CD4-positive, alpha-beta T cell treated with Interleukin-10 for 1 hour (primary cell): ENCODE data around the gene GARIN6.
"Not testable (repeated sequence)": the region's sequence is repeated elsewhere in the genome, so short reads cannot be mapped to it uniquely, and the experiment has no call there.

Source experiments
- DNase-seq: peaks from one replicate; pipeline ENCODE4 v3.0.0-alpha.2; 2020

The GARIN6 gene

DNA sequence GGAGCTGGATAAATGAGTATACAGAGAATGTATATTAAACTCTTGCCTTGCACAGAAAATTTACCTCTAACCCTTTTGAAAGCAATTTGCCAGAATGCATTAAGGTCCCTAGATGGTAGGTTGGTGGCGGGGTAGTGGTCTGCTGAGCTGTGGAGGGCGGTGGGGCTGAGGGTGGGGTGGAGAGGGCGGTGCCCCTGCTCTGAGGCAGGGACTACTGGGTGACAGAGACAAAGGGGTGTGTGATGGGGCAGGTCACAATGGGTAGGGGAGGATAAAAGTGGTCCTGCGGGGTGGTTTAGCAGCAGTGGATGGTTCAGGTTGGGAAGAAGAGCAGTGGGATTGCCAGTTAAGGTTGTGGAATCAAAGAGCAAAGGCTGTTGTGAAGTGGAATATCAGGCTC is at the start of gene GARIN6:
TSS of gene GARIN6 (plus strand) at position 301 of the 400 bp plus-strand sequence. CDS start 422 bp downstream, outside the sequence.
- DNase-seq, result no peak

DNA sequence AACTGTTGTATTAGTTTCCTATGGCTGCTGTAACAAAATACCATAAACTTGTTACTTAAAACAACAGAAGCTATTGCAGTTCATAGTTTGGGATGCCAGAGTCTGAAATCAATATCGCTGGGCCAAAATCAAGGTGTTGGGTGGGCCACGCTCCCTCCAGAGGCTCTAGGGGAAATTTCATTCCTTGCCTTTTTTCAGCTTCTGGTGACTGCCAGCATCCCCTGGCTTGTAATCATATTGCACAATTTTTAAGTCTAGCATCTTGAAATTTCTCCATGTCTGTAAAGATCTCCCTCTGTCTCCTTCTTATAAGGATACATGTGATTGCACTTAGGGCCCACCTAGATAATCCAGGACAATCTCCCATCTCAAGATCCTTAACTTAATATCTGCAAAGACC is 48.8 kb upstream of the GARIN6 start:
- DNase-seq, result no peak

DNA sequence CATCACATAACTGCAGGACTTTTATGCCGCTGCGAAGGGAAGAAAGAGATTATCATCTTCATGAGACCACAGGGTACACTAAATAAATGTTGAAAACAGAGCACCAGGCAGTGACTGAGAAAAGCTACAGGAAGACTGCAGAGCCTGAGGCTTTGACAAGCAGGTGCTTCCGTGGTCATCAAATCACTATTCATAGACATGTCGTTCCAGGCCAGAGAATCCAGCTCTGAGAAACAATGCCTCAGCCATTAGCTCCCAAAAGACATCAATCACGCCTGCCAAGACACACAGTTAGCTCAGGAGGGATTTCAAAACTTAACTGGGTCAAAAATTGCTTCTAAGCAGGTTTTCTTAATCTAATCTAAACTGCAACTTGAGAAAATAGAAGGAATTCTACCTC is 47.2 kb upstream of the GARIN6 start:
- DNase-seq, result no peak

DNA sequence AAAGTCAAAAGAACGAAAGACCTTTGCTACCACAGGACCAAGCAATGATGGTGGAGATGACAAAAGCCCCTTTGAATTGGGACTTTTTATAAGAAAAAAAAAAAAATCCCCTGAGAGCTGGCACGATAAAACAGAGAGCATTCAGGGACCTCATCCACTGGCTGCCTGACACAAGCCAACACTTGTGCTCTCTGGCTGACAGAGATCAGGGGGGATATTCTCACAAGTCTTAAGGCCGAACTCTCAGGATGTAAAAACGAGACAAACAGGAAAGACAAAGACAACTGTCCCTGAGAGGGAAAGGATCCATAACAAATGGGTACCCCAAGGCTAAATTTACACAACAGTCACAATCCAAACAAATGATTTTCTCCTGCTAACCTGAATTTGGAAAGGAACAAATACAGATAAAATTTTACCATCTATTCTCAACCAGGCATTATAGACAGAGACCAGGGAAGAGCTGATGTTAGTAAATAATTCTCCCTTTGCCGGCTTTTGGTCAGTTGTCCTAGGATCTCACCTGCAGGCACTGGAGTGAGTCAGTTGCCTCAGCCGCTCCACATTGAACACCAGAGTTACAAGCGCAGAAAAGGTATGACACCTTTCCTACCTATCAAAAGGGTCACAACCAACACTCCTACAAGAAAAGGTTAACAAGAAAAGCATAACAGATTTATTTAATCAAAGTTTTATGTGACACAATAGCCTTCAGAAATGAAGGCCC is 37.9 kb upstream of the GARIN6 start:
- no peak for DNase-seq

DNA sequence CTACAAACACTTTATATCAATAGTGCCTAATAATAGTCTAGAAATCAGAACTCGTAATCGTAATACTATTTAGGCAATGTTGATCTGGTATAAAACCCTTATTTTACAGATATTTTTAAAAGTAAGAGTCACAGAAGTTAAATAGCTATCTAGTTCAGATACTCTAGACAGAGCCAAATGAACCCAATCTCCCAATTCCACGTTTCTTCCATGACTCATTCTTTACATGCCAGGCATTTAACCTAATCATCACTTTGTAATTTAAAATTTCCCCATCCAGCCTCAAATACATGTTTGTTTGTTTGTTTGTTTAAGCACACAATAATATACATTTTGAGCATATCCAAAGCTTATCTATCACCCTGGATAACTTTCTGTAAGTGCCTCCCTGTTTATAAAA is 36.4 kb upstream of the GARIN6 start:
- no peak for DNase-seq

DNA sequence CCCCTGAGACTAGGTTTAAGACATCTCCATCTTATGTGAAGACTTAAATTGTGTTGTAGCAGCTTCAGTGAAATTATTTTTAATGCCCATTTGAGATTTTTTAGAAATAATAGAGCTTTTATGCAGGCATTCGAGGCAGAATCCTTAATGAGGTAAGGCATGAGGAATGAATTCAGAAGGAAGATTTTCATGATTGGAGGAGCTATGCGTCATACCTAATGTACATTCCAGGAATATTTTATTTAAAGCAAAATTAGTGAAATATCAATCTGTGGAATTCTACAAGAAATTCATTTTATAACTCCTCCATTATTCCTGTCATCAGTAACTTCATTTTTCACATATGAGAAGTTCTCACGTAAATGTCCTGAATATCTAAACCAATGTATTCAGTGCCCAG is 36.0 kb upstream of the GARIN6 start:
- no peak for DNase-seq

DNA sequence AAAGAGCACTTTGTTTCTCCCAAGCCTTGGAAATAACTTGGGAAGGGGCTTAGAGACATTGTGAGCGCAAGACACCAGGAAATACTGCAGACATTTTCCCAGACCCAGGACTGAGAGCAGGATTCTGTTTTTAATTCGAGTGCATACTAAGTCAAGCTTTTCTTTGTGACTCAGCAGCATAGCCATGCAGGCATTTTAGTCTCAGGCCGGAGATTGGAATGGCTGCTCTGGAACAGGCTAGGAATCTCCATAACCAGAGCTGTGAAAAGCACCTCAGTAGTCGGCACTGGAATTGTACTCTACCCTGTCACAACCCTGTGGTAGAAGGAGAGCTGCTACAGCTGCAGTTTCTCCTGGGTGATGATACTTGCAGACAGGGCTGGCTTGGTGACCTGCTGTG is 28.9 kb upstream of the GARIN6 start:
- no peak for DNase-seq

DNA sequence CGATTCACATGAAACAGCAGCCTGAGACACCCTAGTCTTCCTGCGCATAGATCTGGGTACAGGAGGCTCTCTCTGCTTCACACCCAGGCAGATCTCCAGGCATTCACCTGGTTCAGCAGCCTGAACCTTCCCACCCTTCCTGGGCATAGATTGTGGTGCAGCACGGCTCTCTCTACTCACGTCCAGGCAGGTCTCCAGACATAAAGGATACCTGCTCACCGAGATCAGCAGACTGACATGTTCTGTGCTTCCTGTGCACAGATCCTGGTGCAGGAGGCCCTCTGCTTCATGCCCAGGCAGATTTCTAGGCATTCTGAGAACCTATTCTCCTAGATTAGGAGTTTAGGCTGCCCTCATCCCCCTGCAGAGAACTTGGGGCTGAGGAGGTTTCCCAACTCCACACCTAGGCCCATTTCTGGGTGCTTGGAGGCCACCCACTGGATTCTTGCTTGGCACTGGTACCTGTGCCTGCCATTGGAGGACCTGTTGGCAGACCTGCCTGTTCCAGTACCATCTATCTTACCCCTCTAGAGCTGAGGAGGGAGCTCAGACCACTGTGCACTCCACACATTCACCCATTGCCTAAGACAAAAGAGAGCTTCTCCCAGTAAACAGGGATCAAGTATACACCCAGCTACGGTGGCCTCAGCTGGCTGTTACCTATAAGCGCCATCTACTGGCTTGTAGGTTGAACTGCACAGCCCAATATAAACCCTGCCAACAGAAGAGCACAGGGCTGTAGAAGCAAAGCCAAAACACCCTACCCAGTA is 28.0 kb upstream of the GARIN6 start:
- no peak for DNase-seq

DNA sequence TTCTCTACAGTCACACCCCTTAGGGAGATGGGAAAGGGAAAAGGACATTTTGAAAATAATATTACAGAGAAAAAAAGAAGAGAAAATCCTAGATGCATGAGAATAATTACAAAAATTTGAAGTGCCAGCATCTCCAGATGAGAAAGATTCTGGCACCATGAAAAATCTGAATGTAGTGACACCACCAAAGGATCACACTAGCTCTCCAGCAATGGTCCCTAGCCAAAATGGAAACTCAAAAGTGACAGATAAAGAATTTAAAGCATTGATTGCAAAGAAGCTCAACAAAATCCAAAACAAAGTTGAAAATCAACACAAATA is 27.4 kb upstream of the GARIN6 start:
- no peak for DNase-seq

DNA sequence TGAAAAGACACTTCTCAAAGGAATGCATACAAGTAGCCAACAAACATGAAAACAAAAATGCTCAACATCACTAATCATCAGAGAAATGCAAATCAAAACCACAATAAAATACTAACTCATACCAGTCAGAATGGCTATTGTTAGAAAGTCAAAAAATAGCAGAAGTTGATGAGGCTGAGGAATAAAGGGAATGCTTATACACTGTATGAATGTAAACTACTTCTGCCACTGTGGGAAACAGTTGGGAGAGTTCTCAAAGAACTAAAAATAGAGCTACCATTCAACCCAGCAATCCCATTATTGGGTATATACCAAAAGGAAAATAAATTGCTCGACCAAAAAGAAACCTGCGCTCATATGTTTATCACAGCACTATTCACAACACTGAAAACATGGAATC is 23.0 kb upstream of the GARIN6 start:
- not testable (repeated sequence) for DNase-seq

DNA sequence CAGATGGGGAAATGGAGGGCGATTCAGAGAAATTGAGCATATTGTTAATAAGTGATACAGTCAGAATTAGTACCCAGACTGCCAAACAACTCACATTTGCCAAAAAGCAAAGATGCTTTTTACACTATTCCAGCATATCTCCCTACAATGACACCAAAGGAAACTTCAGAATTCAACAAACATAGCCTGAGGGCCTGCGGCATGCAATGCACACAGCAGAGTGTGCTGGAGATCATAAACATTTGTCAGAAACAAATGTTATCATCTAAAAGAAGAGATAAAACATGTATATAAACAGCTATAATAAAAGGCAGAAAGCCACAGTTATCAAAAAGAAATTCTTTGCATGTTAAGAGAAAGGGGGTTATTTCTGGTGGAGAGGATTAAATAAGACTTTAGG is 20.1 kb upstream of the GARIN6 start:
- DNase-seq, result no peak

DNA sequence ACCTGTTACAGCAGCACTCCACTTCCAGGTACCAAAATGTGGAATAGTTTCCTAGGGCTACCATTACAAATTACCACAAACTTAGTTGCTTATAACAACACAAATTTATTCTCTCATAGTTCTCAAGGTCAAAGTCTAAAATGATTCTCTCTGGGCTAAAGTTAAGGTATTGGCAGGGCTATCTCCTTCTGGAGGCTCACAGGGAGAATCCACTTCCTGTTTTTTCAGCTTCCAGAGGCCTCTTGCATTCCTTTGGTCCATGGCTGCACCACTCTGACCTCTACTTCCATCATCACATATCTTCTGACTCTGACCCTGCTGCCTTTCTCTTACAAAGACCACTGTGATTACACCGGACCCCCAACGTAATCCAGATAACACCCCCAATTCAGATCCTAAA is 2.9 kb upstream of the GARIN6 start:
- no peak for DNase-seq

DNA sequence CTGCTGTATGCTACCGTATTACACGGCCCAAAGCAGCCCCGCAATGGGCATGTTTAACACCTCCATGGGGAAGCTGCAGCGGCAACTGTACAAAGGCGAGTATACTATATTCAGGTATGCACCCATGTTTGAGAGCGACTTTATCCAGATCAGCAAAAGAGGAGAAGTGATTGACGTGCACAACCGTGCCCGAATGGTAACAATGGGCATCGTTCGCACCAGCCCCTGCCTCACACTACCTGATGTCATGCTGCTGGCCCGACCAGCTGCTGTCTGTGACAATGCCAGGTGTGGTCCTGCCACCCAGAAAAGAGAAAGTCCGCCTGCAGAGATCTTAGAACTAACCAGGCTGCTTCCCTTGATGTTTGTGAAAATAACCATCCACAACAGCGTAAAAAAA is 630 bp downstream of the GARIN6 start:
- no peak for DNase-seq

DNA sequence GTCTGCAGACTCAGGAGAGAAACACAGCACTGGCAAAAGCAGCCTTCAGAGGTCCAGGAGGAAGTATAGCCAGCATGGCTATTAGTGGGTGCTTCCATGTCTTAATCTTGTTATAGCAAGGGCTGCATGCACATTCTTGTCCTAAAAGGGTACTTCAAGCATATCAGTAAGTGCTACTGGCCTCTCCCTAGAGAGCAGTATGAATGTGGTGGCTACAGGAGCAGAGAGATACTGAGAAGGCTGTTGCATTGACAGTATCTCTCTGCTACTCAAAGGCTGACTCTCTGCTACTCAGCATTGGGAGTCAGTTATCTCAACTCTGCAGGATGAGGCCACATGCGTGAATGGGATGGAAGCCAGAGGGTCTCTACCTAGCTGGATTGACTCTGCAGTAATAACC is 2.0 kb downstream of the GARIN6 start:
- no peak for DNase-seq

DNA sequence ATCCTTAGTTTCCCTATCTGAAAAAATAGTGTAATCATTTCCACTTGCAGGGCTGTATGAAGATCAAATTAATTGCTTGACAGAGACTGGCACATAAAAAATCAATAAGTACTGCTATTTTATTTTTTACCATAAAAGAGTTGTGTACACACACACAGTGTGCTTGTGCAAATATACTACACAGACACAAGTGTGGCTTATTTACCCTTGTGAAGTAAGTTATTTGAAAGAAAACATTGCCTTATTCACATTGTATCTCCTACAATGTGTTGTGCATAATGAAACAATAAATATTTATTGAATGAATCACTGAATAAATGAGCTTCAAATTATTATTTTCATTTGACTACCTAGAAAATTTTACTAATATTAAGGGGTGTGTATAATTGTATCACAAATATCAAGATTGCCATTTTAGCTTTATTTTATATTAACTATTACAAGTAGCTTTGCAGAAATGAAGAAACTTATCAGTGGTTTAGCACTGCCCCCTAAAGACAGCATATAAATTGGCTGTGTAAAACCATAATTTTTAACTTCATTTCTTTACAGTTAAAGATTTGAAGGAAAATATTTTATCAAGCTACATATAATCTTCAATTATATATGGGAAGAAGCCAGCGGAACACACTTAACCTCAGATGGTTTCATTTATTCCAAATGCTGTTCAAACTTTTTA is 11.3 kb downstream of the GARIN6 start:
- DNase-seq, result no peak

DNA sequence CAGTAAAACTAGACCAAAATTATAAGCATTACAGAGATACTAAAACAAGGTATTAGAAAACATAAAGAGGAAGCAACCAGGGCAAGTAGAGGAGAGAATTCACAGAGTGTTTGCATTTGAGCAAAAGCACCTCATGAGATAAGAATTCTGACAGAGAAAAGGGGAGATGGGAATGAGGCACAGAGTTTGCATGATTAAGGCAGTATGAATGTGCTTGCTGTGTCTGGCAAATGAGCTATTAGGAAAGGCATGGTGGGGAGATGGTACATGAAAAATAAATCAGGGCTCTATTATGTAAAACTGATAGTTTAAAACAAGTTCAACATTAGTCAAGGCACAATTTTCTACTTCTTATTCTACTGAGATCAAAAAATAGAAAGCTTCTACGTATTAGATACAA is 23.1 kb downstream of the GARIN6 start:
- DNase-seq, result no peak

DNA sequence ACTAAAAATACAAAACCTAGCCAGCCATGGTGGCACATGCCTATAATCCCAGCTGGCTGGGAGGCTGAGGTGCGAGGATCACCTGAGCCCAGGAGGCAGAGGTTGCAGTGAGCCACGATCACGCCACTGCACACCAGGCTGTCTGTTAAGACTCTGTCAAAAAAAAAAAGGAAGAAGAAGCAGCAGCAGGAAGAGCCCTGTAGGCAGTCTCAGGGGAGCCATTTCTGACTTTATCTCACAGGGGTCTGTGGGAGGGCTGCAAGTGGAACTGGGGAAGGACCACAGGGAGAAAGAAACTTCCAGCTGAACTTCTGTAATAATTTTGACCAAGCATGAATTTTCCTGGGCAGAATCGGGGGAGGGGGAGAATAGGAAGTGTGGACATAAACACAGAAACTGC is 32.7 kb downstream of the GARIN6 start:
- DNase-seq, result no peak

DNA sequence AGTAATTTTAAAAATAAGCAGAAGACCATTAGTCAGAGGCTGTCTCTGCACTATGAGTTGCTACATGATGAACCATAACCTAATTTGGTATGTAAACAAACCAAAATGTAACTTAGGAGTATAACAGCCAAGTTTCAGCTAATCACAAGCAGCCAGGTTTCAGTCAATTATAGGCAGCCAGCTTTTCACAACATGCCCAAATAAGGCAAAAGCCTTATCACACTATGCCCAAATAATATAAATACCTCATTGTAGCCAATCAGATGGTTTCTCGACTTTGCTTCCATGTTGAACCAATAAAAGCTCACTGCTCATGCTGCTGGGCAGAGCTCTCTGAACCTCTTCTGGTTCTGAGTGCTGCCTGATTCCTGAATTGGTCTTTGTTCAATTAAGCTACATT is 38.6 kb downstream of the GARIN6 start:
- DNase-seq, result no peak

DNA sequence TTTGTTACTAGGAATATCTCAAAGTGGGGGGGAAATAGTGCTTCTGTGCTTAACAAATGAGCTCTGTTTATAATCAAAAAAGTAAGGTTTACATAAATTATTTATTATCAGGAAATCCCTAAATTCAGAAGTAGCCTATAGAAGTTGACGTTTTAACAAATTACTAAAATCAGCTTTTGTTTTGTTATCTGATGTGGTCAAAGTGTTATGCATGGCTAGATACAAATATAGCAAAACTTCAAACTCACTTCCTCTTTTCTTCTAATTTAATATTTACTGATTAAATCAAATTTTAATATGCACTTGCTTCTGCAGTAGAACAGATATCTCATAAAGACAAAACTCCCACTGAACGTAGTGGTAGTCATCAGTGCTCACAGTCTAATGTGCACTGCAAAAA is 47.5 kb downstream of the GARIN6 start:
- DNase-seq, result no peak
